ENCODE measurements around the gene RIPK4. TPM values are rescaled to one million over a fixed set of nuclear protein-coding genes. Genes with fewer than 3 reads are reported as not detected.

The RIPK4 gene
- total RNA-seq, 3 donors from 2014 or later (not counting 1 experiment from before 2014, with no cell fraction given): 0.09 TPM; not detected in 2

DNA sequence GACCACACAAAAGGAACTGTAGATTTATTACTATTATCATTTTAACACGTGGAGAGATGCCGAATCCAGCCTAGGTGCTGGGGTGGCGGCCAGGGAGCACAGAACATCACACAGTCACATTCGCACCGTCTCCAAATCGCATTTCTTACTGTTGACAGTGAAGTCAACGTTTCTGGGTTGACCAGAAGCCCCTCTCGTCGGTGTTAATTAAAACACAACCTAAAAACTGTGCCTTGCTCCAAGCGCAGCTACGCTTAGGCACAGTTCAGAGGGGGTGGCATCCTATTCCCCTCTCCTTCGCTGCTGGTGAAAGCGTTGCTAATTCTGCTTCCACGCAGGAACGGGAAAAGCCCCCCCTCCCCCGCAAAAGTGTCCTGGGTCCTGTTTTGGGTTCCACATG lies 4.1 kb downstream of the RIPK4 start:
- Histone ChIP-seq H3K36me3 (ENCODE audit: control insufficient read depth, insufficient read depth, low read length) (no peaks in the 10 kb centered on the region), H3K4me1 (ENCODE audit: control insufficient read depth, insufficient read depth, low read length) (peaks cover 22% of the 10 kb centered on the region), H3K27ac (ENCODE audit: low read length) (no peak overlapping the region), H3K27me3 (ENCODE audit: control insufficient read depth, insufficient read depth, low read length) (peaks cover 33% of the 10 kb centered on the region), H3K4me3 (ENCODE audit: low read length) (no peak overlapping the region), H3K9me3 (ENCODE audit: control insufficient read depth, insufficient read depth, low read length) (no peaks in the 10 kb centered on the region)
- H3K27me3 Mint-ChIP-seq (ENCODE audit: low read depth in 2 of 2): peaks cover 58 to 71% of the 10 kb centered on the region in 2 donors
- H3K27ac Mint-ChIP-seq: no peak overlapping the region
- intact Hi-C loops (cut with micrococcal nuclease): no loop called here
- H3K4me3 Mint-ChIP-seq: no peak overlapping the region
- TF ChIP-seq, protein P1, sequence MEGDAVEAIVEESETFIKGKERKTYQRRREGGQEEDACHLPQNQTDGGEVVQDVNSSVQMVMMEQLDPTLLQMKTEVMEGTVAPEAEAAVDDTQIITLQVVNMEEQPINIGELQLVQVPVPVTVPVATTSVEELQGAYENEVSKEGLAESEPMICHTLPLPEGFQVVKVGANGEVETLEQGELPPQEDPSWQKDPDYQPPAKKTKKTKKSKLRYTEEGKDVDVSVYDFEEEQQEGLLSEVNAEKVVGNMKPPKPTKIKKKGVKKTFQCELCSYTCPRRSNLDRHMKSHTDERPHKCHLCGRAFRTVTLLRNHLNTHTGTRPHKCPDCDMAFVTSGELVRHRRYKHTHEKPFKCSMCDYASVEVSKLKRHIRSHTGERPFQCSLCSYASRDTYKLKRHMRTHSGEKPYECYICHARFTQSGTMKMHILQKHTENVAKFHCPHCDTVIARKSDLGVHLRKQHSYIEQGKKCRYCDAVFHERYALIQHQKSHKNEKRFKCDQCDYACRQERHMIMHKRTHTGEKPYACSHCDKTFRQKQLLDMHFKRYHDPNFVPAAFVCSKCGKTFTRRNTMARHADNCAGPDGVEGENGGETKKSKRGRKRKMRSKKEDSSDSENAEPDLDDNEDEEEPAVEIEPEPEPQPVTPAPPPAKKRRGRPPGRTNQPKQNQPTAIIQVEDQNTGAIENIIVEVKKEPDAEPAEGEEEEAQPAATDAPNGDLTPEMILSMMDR (IDR thresholded peaks at IDR 0.05): no peak
- ATAC-seq: no peak
- peaks cover 8% of the 10 kb centered on the region for H3K36me3 Mint-ChIP-seq
- DNase-seq: no peak
- 20% methylated on average over 16 of the region's 16 CpGs for WGBS (ENCODE audit: insufficient coverage)
- H3K9me3 Mint-ChIP-seq: no peaks in the 10 kb centered on the region
- peaks cover 15 to 29% of the 10 kb centered on the region in 2 donors for H3K4me1 Mint-ChIP-seq

DNA sequence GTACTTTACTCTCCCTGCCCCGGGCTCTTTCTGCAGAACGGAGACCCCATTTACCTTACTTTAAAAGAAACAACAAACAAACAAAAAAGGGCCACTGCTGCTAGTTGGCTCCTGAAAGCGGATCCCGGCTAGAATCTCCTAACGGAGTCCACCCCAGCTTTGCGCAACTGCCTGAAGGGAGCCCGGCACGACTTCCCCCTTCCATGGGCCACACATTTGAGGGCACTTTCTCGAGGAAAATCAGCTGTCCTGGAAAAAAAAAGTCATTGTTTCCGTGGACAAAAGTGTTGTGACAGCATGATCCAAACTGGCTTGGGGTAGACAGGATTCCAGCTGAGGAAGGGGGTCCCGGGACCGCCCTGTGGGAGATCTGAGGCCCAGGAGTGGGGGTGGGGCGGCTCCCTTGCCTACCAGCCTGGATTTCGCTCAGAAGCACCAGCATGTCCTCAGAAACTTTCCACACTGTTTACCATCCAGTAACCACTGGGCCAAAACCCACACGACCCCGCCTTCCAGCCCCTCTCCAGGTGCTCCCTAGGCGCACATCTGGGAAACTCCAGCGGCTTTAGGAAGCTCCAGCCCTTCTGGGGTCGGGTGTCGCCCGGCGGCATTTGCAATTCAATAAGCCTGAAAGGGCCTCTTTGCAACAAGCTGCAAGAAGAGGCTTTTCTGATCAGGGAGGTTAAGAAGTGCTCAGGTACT lies 4.8 kb downstream of the RIPK4 start:
- intact Hi-C loops (cut with micrococcal nuclease): no loop called here
- Mint-ChIP-seq H3K4me3 (no peak overlapping the region), H3K9me3 (no peaks in the 10 kb centered on the region), H3K4me1 (peaks cover 8 to 22% of the 10 kb centered on the region in 2 donors), H3K27ac (no peak overlapping the region), H3K36me3 (peaks cover 1% of the 10 kb centered on the region), H3K27me3 (ENCODE audit: low read depth in 2 of 2) (peaks cover 52 to 65% of the 10 kb centered on the region in 2 donors)
- no peak overlapping the region for H3K4me3 ChIP-seq (ENCODE audit: low read length)
- no peak for DNase-seq
- H3K9me3 ChIP-seq (ENCODE audit: control insufficient read depth, insufficient read depth, low read length): no peaks in the 10 kb centered on the region
- no peak overlapping the region for H3K27ac ChIP-seq (ENCODE audit: low read length)
- peaks cover 27% of the 10 kb centered on the region for H3K27me3 ChIP-seq (ENCODE audit: control insufficient read depth, insufficient read depth, low read length)
- ATAC-seq: no peak
- peaks cover 17% of the 10 kb centered on the region for H3K4me1 ChIP-seq (ENCODE audit: control insufficient read depth, insufficient read depth, low read length)
- TF ChIP-seq, protein P1 (IDR thresholded peaks at IDR 0.05): no peak
- 20% methylated on average over 22 of the region's 22 CpGs for WGBS (ENCODE audit: insufficient coverage)
- H3K36me3 ChIP-seq (ENCODE audit: control insufficient read depth, insufficient read depth, low read length): no peaks in the 10 kb centered on the region

DNA sequence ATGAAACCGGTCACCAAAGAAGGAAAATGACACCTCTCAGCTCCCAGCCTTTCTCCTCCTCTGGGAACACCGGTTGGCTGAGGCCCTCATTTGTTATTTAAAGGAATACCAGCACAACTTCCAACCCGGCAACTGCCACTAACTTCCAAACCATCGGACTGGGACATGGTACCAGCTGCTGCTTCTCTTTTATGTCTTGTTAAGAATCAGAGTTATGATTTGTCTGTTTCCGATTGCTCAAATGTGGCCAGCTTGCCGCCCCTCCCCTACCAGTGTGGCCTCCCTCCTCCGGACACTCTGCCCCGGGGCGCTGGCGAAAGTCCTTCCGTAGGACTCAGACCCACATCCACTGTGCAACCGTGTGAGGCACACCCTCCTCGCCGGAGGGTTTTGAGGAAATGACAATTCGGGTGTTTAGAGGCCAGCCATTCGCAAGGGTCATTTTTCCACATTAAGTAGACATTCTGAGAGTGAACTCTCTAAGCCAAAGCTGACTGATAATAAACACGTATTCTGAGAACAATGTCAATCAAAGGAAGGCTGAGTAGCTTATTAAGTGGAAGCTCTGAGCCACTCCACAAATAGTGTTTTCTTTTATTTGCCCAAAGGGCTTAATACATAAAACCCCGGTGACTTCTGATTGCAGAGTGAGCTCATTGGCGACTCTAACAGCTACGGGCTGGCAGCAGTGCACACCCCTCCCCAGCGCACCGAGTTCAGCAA lies 5.5 kb downstream of the RIPK4 start:
- Mint-ChIP-seq H3K4me1 (peaks cover 7 to 20% of the 10 kb centered on the region in 2 donors), H3K27ac (no peak overlapping the region), H3K27me3 (ENCODE audit: low read depth in 2 of 2) (peaks cover 51 to 62% of the 10 kb centered on the region in 2 donors), H3K9me3 (no peaks in the 10 kb centered on the region), H3K4me3 (peak overlapping the region; percentile 6), H3K36me3 (no peaks in the 10 kb centered on the region)
- ATAC-seq (peak in 2 of 3 donors; percentile 45 to 54), DNase-seq (no peak)
- WGBS (ENCODE audit: insufficient coverage): 4% methylated on average over 22 of the region's 22 CpGs
- H3K36me3 ChIP-seq (ENCODE audit: control insufficient read depth, insufficient read depth, low read length): no peaks in the 10 kb centered on the region
- TF ChIP-seq, protein P1 (IDR thresholded peaks at IDR 0.05): no peak
- intact Hi-C loops (cut with micrococcal nuclease): no loop called here
- H3K4me3 ChIP-seq (ENCODE audit: low read length): no peak overlapping the region
- no peaks in the 10 kb centered on the region for H3K9me3 ChIP-seq (ENCODE audit: control insufficient read depth, insufficient read depth, low read length)
- H3K4me1 ChIP-seq (ENCODE audit: control insufficient read depth, insufficient read depth, low read length): peaks cover 13% of the 10 kb centered on the region
- no peak overlapping the region for H3K27ac ChIP-seq (ENCODE audit: low read length)
- H3K27me3 ChIP-seq (ENCODE audit: control insufficient read depth, insufficient read depth, low read length): peaks cover 27% of the 10 kb centered on the region

Measured in natural killer cell (primary cell).